IPS-20b (cell line): ENCODE data around the gene CACNA1C.
"Not testable (repeated sequence)": the region's sequence is repeated elsewhere in the genome, so short reads cannot be mapped to it uniquely, and the experiment has no call there.

ENCODE experiments used
- H3K27ac ChIP-seq: one replicate; pipeline ENCODE4 v1.5.1; 2013; ENCODE audit warnings: low read length
- H3K27me3 ChIP-seq: 2 replicates; pipeline ENCODE4 v1.6.1; 2013; ENCODE audit warnings: mild to moderate bottlenecking, low read length, inconsistent platforms; ENCODE audit not compliant: insufficient read depth
- H3K36me3 ChIP-seq: 2 replicates; pipeline ENCODE4 v1.6.1; 2013; ENCODE audit warnings: low read depth, mild to moderate bottlenecking, inconsistent platforms, low read length, moderate library complexity; ENCODE audit not compliant: insufficient read depth
- H3K4me1 ChIP-seq: 2 replicates; pipeline ENCODE4 v1.6.1; 2013; ENCODE audit warnings: mild to moderate bottlenecking, control low read depth, inconsistent platforms, low read length, moderate library complexity; ENCODE audit not compliant: insufficient read depth
- H3K4me3 ChIP-seq: 2 replicates; pipeline ENCODE4 v1.5.1; 2013; ENCODE audit warnings: mild to moderate bottlenecking, low read length, inconsistent platforms
- H3K9ac ChIP-seq: 2 replicates; pipeline ENCODE4 v1.6.1; 2013; ENCODE audit warnings: low read depth, mild to moderate bottlenecking, inconsistent platforms, low read length, moderate library complexity
- H3K9me3 ChIP-seq: 2 replicates; pipeline ENCODE4 v1.6.1; 2013; ENCODE audit warnings: mild to moderate bottlenecking, low read depth, low read length, inconsistent platforms; ENCODE audit not compliant: insufficient read depth

The CACNA1C gene

DNA sequence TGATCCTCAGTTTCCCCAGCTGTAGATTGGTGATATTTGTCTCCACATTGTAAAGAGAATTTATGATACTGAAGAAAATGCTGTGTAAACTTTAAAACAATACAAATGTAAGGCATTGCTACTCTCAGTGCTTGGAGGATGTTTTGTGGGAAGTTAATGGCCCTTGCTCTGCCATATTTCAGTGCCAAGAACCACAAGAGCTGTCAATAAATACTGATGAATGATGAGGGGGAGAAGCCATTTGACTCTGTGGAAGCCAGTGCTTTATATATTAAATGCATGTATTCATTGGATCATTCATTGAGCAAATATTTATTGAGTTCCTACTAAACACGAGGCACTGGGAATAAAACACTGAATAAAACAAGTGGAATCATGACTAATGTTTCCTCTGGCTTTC is 30.8 kb downstream of the CACNA1C start:
- no peaks in the 10 kb centered on the region for H3K36me3 ChIP-seq
- H3K27ac ChIP-seq: no peak overlapping the region
- H3K4me3 ChIP-seq: no peak overlapping the region
- no peaks in the 10 kb centered on the region for H3K27me3 ChIP-seq
- peaks cover 5% of the 10 kb centered on the region; the same call in 1 of the 2 replicates for H3K4me1 ChIP-seq
- H3K9ac ChIP-seq: no peak overlapping the region
- H3K9me3 ChIP-seq: peaks cover 5% of the 10 kb centered on the region; the same call in 1 of the 2 replicates

DNA sequence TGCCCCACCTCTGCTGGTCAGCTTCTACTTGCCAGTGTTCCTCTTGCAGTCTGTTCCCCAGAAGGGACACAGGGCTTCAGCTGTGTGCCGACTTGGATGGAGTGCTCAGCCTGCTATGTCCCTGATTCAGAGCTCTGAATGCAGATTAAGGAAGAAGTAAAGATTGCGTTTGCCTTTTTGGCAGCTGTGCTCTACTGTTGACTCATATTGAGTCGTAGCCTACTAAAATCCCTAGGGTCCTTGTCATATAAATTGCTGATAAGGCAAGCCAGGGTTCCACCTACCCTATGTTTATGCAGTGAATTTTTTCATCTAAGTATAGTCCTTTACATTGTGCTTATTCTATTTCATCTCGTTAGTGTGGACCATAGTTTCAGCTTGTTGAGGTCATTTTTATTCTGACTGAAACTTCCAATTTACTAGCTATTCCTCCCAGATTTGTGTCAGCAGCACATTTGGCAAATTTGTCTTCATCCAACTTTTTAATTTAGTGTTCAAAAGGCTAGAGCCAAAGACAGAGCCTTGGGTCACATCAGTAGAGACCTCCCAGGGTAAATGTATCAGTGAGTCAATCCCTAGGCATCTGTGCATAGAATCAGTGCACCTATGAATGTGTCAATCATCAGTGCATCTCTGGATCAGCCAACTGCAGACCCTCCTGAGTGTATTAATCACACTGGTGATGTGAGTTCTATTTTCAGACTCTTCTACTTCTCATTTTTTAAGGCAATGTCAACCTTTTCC is 31.9 kb downstream of the CACNA1C start:
- no peak overlapping the region for H3K9ac ChIP-seq
- peaks cover 5% of the 10 kb centered on the region; the same call in 1 of the 2 replicates for H3K4me1 ChIP-seq
- H3K9me3 ChIP-seq: peaks cover 5% of the 10 kb centered on the region; the same call in 1 of the 2 replicates
- H3K36me3 ChIP-seq: no peaks in the 10 kb centered on the region
- no peak overlapping the region for H3K4me3 ChIP-seq
- no peaks in the 10 kb centered on the region for H3K27me3 ChIP-seq
- no peak overlapping the region for H3K27ac ChIP-seq

GRCh38 chr12:2092354-2092753 is 39.6 kb downstream of the CACNA1C start:
- Histone ChIP-seq H3K4me3 (no peak overlapping the region), H3K9me3 (no peaks in the 10 kb centered on the region), H3K4me1 (no peaks in the 10 kb centered on the region; the same call in 1 of the 2 replicates), H3K27ac (no peak overlapping the region), H3K36me3 (no peaks in the 10 kb centered on the region), H3K27me3 (no peaks in the 10 kb centered on the region), H3K9ac (no peak overlapping the region)

GRCh38 chr12:2092890-2093289 is 40.1 kb downstream of the CACNA1C start:
- no peak overlapping the region for H3K27ac ChIP-seq

DNA sequence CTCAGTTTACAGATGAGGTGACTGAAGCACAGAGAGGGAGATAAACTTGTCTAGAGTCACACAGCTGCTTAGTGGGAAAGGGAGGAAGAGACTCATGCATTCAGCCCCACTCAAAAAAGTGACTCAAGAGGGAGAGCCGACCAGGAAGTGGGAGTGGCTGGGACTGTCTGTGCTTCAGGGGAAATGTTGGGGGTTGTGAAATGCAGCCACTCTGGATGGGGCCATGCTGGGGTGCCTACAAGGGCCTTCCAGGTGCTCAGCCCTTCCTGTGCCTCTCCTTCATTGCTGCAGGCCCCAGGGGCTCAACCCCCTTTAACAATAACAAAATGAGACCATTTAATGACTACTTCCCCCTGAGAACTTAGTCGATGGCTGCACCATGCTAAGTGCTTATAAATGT is 41.8 kb downstream of the CACNA1C start:
- Histone ChIP-seq H3K4me1 (no peaks in the 10 kb centered on the region; the same call in 1 of the 2 replicates), H3K9me3 (no peaks in the 10 kb centered on the region), H3K27ac (no peak overlapping the region), H3K36me3 (no peaks in the 10 kb centered on the region), H3K27me3 (no peaks in the 10 kb centered on the region), H3K9ac (no peak overlapping the region), H3K4me3 (no peak overlapping the region)

More at GRCh38 chr12:2092890-2093289, 40.1 kb downstream of the CACNA1C start:
- Histone ChIP-seq H3K27me3 (no peaks in the 10 kb centered on the region), H3K9ac (no peak overlapping the region), H3K4me3 (no peak overlapping the region), H3K4me1 (no peaks in the 10 kb centered on the region; the same call in 1 of the 2 replicates), H3K9me3 (no peaks in the 10 kb centered on the region), H3K36me3 (no peaks in the 10 kb centered on the region)

DNA sequence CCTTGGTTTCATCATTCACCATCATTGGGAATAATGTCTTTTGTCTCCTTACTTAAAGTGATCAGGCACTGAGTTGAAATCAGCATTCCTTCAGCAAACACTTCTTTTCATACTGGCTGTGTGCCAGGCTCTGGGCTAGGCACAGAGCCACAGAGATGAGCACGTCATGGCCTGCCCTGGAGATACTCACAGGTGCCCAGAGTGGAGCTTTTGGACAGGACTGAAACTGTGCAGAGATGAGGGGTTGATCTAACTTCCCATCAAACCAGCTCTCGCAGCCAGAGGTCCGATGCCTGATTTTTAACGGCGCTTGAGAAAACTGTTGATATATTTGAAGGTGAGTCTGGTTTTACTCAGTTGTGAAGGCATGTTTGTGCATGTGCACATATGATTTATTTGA is 43.1 kb downstream of the CACNA1C start:
- no peaks in the 10 kb centered on the region for H3K9me3 ChIP-seq
- no peak overlapping the region for H3K9ac ChIP-seq
- H3K27ac ChIP-seq: no peak overlapping the region
- no peaks in the 10 kb centered on the region for H3K27me3 ChIP-seq
- H3K36me3 ChIP-seq: no peaks in the 10 kb centered on the region
- no peak overlapping the region for H3K4me3 ChIP-seq
- no peaks in the 10 kb centered on the region; the same call in 1 of the 2 replicates for H3K4me1 ChIP-seq

GRCh38 chr12:2097617-2098016 is 44.8 kb downstream of the CACNA1C start:
- H3K27ac ChIP-seq: no peak overlapping the region
- no peaks in the 10 kb centered on the region for H3K36me3 ChIP-seq
- no peak overlapping the region for H3K4me3 ChIP-seq
- H3K27me3 ChIP-seq: no peaks in the 10 kb centered on the region
- H3K4me1 ChIP-seq: no peaks in the 10 kb centered on the region; the same call in 1 of the 2 replicates
- no peaks in the 10 kb centered on the region for H3K9me3 ChIP-seq
- no peak overlapping the region for H3K9ac ChIP-seq

DNA sequence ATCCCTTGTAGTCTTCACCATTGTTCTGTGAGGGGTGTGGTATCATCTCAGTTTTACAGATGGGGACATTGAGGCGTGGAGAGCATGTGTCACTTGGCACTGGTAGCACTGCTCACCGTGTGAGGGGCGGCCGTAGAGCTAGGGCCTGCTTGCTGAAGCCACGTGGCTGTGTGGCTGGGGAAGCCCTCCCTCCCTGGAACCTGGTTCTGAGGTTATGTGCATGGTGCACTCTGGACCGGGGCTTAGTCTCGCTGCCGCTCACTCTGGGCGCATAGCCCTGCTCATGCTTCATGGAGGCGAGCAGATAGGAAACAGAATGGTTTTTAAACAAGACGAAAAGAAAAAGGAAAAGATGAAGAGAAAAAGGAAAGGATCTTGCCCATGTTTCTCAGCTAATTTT is 46.1 kb downstream of the CACNA1C start:
- no peaks in the 10 kb centered on the region for H3K27me3 ChIP-seq
- H3K4me1 ChIP-seq: no peaks in the 10 kb centered on the region; the same call in 1 of the 2 replicates
- no peak overlapping the region for H3K27ac ChIP-seq
- H3K9me3 ChIP-seq: no peaks in the 10 kb centered on the region
- no peak overlapping the region for H3K9ac ChIP-seq
- H3K36me3 ChIP-seq: no peaks in the 10 kb centered on the region
- no peak overlapping the region for H3K4me3 ChIP-seq

- Histone ChIP-seq H3K36me3 (no peaks in the 10 kb centered on the region), H3K27ac (no peak overlapping the region), H3K27me3 (no peaks in the 10 kb centered on the region), H3K4me1 (no peaks in the 10 kb centered on the region; the same call in 1 of the 2 replicates), H3K9ac (no peak overlapping the region), H3K9me3 (no peaks in the 10 kb centered on the region), H3K4me3 (no peak overlapping the region)
These were observed 46.8 kb downstream of the CACNA1C start for GRCh38 chr12:2099595-2099994.

DNA sequence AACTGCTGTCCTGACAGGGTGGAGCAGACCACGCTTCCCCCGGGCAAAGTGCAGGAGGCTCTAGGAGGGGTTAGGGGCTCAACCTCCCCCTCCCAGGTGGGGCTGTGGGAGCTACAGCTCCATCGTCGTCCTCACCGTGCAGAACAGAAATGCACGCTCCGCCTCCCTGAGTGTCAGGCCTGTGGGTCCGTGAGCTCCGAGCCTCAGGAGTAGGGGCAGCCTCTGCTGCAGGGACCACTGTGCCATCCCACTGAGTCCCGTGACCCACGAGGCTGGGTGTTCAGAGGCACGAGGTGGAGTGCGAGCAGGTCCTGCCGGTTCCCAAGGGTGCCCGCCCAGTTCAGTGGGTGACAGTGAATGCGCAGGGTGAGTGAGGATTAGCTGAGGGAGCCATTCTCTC is 48.6 kb downstream of the CACNA1C start:
- H3K4me1 ChIP-seq: no peaks in the 10 kb centered on the region
- H3K36me3 ChIP-seq: no peaks in the 10 kb centered on the region
- no peaks in the 10 kb centered on the region for H3K27me3 ChIP-seq
- H3K4me3 ChIP-seq: no peak overlapping the region
- H3K9me3 ChIP-seq: no peaks in the 10 kb centered on the region
- H3K9ac ChIP-seq: no peak overlapping the region
- no peak overlapping the region for H3K27ac ChIP-seq

- H3K36me3 ChIP-seq: no peaks in the 10 kb centered on the region
- no peaks in the 10 kb centered on the region for H3K27me3 ChIP-seq
- no peak overlapping the region for H3K27ac ChIP-seq
- H3K9ac ChIP-seq: no peak overlapping the region
- no peak overlapping the region for H3K4me3 ChIP-seq
- no peaks in the 10 kb centered on the region for H3K4me1 ChIP-seq
- no peaks in the 10 kb centered on the region for H3K9me3 ChIP-seq
These were observed 49.0 kb downstream of the CACNA1C start for GRCh38 chr12:2101771-2102170.

DNA sequence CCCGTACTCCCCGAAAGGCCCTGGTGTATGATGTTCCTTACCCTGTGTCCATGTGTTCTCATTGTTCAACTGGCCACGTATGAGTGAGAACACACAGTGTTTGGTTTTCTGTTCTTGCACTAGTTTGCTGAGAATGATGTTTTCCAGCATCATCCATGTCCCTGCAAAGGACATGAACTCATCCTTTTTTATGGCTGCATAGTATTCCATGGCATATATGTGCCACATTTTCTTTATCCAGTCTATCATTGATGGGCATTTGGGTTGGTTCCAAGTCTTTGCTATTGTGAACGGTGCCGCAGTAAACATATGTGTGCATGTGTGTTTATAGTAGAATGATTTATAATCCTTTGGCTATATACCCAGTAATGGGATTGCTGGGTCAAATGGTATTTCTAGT is 49.9 kb downstream of the CACNA1C start:
- H3K36me3 ChIP-seq, H3K27me3 ChIP-seq: not testable (repeated sequence)

More for the DNA sequence above, 49.9 kb downstream of the CACNA1C start:
- H3K4me3 ChIP-seq, H3K9me3 ChIP-seq, H3K27ac ChIP-seq, H3K4me1 ChIP-seq, H3K9ac ChIP-seq: not testable (repeated sequence)
